Liver (tissue), 9 donors: ENCODE data around the gene S100A16. TPM values are rescaled to one million over a fixed set of nuclear protein-coding genes. Genes with fewer than 3 reads are reported as not detected.
"Not testable (repeated sequence)": the region's sequence is repeated elsewhere in the genome, so short reads cannot be mapped to it uniquely, and the experiment has no call there.

Experiments
- DNase-seq: peaks from one replicate; pipeline ENCODE4 v3.0.0-alpha.2; 2017; ENCODE audit warnings: low spot score
- H3K27ac ChIP-seq, 2 donors: one replicate each; pipeline ENCODE4 v1.7.0; 2013; ENCODE audit warnings: inconsistent platforms in 2 of 2, low read length in 2 of 2, control low read depth in 1 of 2, low read depth in 1 of 2, mild to moderate bottlenecking in 1 of 2
- H3K27me3 ChIP-seq, 4 donors: one replicate each; pipeline versions ENCODE4 v1.6.1 to v1.7.0; 2013; ENCODE audit warnings: low read length in 3 of 4, inconsistent platforms in 1 of 4, mild to moderate bottlenecking in 1 of 4, moderate library complexity in 1 of 4; ENCODE audit not compliant: control insufficient read depth in 4 of 4, insufficient read depth in 4 of 4
- H3K36me3 ChIP-seq, 4 donors: one replicate each; pipeline versions ENCODE4 v1.6.1 to v1.7.0; 2013; ENCODE audit warnings: low read length in 3 of 4, mild to moderate bottlenecking in 3 of 4, low read depth in 1 of 4, moderate library complexity in 1 of 4; ENCODE audit not compliant: control insufficient read depth in 4 of 4, insufficient read depth in 3 of 4
- H3K4me1 ChIP-seq, 4 donors: one replicate each; pipeline versions ENCODE4 v1.6.1 to v1.7.0; 2013; ENCODE audit warnings: low read length in 3 of 4, mild to moderate bottlenecking in 3 of 4, moderate library complexity in 1 of 4; ENCODE audit not compliant: control insufficient read depth in 4 of 4, insufficient read depth in 4 of 4
- H3K4me3 ChIP-seq, 3 donors: one replicate each; pipeline versions ENCODE4 v1.6.1 to v1.7.0; 2013; ENCODE audit warnings: low read length in 3 of 3, control low read depth in 1 of 3, low read depth in 1 of 3, mild to moderate bottlenecking in 1 of 3
- H3K9ac ChIP-seq, 2 donors: one replicate each; pipeline ENCODE4 v1.7.0; 2013; ENCODE audit warnings: low read length in 2 of 2, mild to moderate bottlenecking in 2 of 2, moderate library complexity in 2 of 2, control low read depth in 1 of 2, low read depth in 1 of 2
- H3K9me3 ChIP-seq, 4 donors: one replicate each; pipeline versions ENCODE4 v1.6.1 to v1.7.0; 2013; ENCODE audit warnings: low read length in 3 of 4; ENCODE audit not compliant: control insufficient read depth in 4 of 4
- ATF3 ChIP-seq: IDR thresholded peaks from 2 replicates; pipeline ENCODE4 v1.6.1; 2016; ENCODE audit warnings: antibody characterized with exemption
- CTCF ChIP-seq: fragments of 150-350 bp; IDR thresholded peaks from 2 replicates; pipeline ENCODE4 v1.5.1; 2017; ENCODE audit warnings: improper control_type of control experiment, low read depth, low read length; ENCODE audit not compliant: missing input control
- GABPA ChIP-seq, 2 donors: IDR thresholded peaks in 1 of 2; conservative IDR thresholded peaks in 1 of 2; 2 replicates each; pipeline ENCODE4 v1.6.1; 2016; ENCODE audit warnings: antibody characterized with exemption in 2 of 2, mild to moderate bottlenecking in 1 of 2, moderate library complexity in 1 of 2
- HNF4A ChIP-seq, 2 donors: conservative IDR thresholded peaks; 2 replicates each; pipeline ENCODE4 v1.6.1; 2016; ENCODE audit warnings: antibody characterized with exemption in 2 of 2, mild to moderate bottlenecking in 2 of 2
- HNF4G ChIP-seq: IDR thresholded peaks from 2 replicates; pipeline ENCODE4 v1.6.1; 2016; ENCODE audit warnings: antibody characterized with exemption
- JUND ChIP-seq, 2 donors: IDR thresholded peaks; 2 replicates each; pipeline ENCODE4 v1.6.1; 2016; ENCODE audit warnings: antibody characterized with exemption in 2 of 2
- MAX ChIP-seq: IDR thresholded peaks from 2 replicates; pipeline ENCODE4 v1.6.1; 2016; ENCODE audit warnings: antibody characterized with exemption
- NR2F2 ChIP-seq: IDR thresholded peaks from 2 replicates; pipeline ENCODE4 v1.6.1; 2016; ENCODE audit warnings: antibody characterized with exemption
- TAF1 ChIP-seq: conservative IDR thresholded peaks from 2 replicates; pipeline ENCODE4 v1.6.1; 2016; ENCODE audit warnings: antibody characterized with exemption, mild to moderate bottlenecking
- ZBTB33 ChIP-seq: IDR thresholded peaks from 2 replicates; pipeline ENCODE4 v1.6.1; 2016; ENCODE audit warnings: antibody characterized with exemption
- WGBS: extraction: QIAGEN DNeasy Blood & Tissue Kit; methylation state at CpG from one replicate; pipeline ENCODE4 v1.1.7; 2013; 5-methylcytosine and 5-hydroxymethylcytosine counted together
- polyA plus RNA-seq, 2 donors: library from polyadenylated mRNA; stranded (reverse) in 1 of 2; unstranded in 1 of 2; fragments of 200-250 nt in 1 of 2; fragments of >200 nt in 1 of 2; fragmentation: Nextera tagmentation in 1 of 2; extraction: Ambion mirVana in 1 of 2; gene quantifications; one replicate each; pipeline versions ENCODE4 v1.2.1 to v1.2.3, GENCODE V29; 2013 to 2015
- total RNA-seq, 2 donors: library from RNA; depleted of rRNA; stranded (reverse); fragments of >200 nt; gene quantifications; one replicate each; pipeline ENCODE4 v1.2.3, GENCODE V29; 2014
- donor health status: healthy.
- donor health status: healthy.
- donor health status: healthy.
- donor health status: healthy.
- donor health status: healthy.

The S100A16 gene
- total and polyA plus RNA-seq, 4 donors: 27.3 to 142 (median 81.8) TPM

DNA sequence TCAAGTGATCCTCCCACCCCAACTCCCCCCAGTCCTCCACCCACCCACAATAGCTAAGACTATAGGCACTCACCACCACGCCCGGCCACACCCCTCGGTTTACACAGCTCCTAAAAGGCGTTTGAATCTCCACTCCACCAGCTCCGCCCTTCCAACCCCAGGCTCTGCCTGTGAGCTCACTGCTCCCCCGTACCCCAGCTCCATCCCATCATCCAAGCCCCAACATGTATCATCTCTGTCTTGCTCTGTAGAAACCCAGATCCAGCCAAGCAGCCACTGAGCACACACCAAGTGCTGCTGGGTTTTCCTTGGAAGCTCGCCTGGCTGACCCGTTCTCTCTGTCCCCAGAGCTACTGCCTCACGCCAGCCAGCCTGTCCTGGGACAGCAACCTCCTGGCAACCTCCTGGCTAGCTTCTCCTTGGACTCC is 35.3 kb downstream of the S100A16 start (continued):
- TF ChIP-seq HNF4A (conservative IDR thresholded peaks at IDR 0.05): no peak

GRCh38 chr1:153577138-153577537 is 35.8 kb downstream of the S100A16 start:
- WGBS: 71% methylated on average over 4 of the region's 4 CpGs
- Histone ChIP-seq H3K27ac (no peak overlapping the region), H3K9ac (no peak overlapping the region), H3K36me3 (no peaks in the 10 kb centered on the region), H3K4me1 (peaks cover 0 to 2% (median 0%) of the 10 kb centered on the region in 4 donors), H3K27me3 (no peaks in the 10 kb centered on the region), H3K9me3 (no peaks in the 10 kb centered on the region), H3K4me3 (no peak overlapping the region)
- DNase-seq: no peak
- no peak for TF ChIP-seq TAF1
- no peak for TF ChIP-seq JUND (IDR thresholded peaks at IDR 0.05)
- TF ChIP-seq ATF3: no peak
- no peak for TF ChIP-seq NR2F2

DNA sequence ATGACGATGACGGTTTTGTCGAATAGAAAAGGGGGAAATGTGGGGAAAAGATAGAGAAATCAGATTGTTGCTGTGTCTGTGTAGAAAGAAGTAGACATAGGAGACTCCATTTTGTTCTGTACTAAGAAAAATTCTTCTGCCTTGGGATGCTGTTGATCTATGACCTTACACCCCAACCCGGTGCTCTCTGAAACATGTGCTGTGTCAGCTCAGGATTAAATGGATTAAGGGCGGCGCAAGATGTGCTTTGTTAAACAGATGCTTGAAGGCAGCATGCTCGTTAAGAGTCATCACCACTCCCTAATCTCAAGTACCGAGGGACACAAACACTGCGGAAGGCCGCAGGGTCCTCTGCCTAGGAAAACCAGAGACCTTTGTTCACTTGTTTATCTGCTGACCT is 37.4 kb downstream of the S100A16 start:
- not testable (repeated sequence) for H3K4me3 ChIP-seq, H3K27me3 ChIP-seq, H3K9me3 ChIP-seq, H3K36me3 ChIP-seq, H3K27ac ChIP-seq, H3K9ac ChIP-seq, DNase-seq, H3K4me1 ChIP-seq
- 92% methylated on average over 10 of the region's 10 CpGs for WGBS

GRCh38 chr1:153575081-153575491 is 37.9 kb downstream of the S100A16 start:
- not testable (repeated sequence) for H3K27ac ChIP-seq, H3K27me3 ChIP-seq, H3K4me1 ChIP-seq, H3K9ac ChIP-seq, H3K9me3 ChIP-seq, H3K36me3 ChIP-seq, DNase-seq, H3K4me3 ChIP-seq
- 96% methylated on average over 35 of the region's 35 CpGs for WGBS

DNA sequence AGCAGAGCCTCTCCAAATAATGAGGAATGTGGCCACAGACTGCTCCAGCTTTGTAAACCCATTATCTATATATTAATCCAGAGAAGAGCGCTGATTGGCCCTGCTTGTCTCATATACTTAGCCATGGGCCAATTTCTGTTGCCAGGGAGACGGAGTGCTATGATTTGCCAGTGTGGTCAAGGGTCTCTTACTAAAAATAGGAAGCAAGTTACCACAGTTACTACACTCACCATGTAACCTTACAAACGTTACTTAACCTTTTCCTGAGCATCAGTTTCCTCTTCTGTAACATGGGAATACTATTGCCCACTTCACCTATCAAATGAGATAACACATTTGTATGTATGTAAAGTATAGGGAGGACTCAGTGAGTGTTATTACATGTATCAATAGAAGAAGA is 39.6 kb downstream of the S100A16 start:
- Histone ChIP-seq H3K36me3 (no peaks in the 10 kb centered on the region), H3K4me1 (peaks cover 0 to 7% (median 3%) of the 10 kb centered on the region in 4 donors), H3K9ac (no peak overlapping the region), H3K9me3 (no peaks in the 10 kb centered on the region), H3K27me3 (no peaks in the 10 kb centered on the region), H3K4me3 (no peak overlapping the region), H3K27ac (no peak overlapping the region)
- WGBS: 69% methylated on average over 3 of the region's 3 CpGs
- DNase-seq: no peak
- TF ChIP-seq TAF1 (no peak), HNF4G (no peak), ZBTB33 (no peak), CTCF (no peak), ATF3 (no peak), MAX (no peak), GABPA (IDR thresholded peaks at IDR 0.05 in 1 of 2, conservative IDR thresholded peaks at IDR 0.05 in 1 of 2) (no peak)
